Neural cell (in vitro differentiated cells): ENCODE results near the gene CLSTN2. TPM values are rescaled to one million over a fixed set of nuclear protein-coding genes. Genes with fewer than 3 reads are reported as not detected.

Experiments used
- H2AFZ ChIP-seq: fragments of 200-600, 300-800 bp; sonication (generic), shearing (Covaris generic); 2 replicates; pipeline ENCODE4 v1.6.0; 2014; ENCODE audit warnings: low read depth, mild to moderate bottlenecking, antibody characterized with exemption, low read length, moderate library complexity
- H3F3A ChIP-seq: fragments of 200-600 bp; shearing (Covaris generic); 2 replicates; pipeline ENCODE4 v1.6.1; 2016; ENCODE audit warnings: mild to moderate bottlenecking, moderate library complexity, mixed read lengths, antibody characterized with exemption, low read length; ENCODE audit not compliant: insufficient read depth, poor library complexity, severe bottlenecking
- H3K27ac ChIP-seq: fragments of 200-600, 300-800 bp; sonication (generic), shearing (Covaris generic); 2 replicates; pipeline ENCODE4 v1.5.1; 2014; ENCODE audit warnings: mild to moderate bottlenecking, low read length, moderate library complexity
- H3K27me3 ChIP-seq: fragments of 300-800, 200-600 bp; sonication (generic), shearing (Covaris generic); 2 replicates; pipeline ENCODE4 v1.6.0; 2014; ENCODE audit warnings: mild to moderate bottlenecking, low read depth, low read length, moderate library complexity; ENCODE audit not compliant: insufficient read depth
- H3K36me3 ChIP-seq: fragments of 300-800, 200-600 bp; sonication (generic), shearing (Covaris generic); 2 replicates; pipeline ENCODE4 v1.5.1; 2014; ENCODE audit warnings: mild to moderate bottlenecking, antibody characterized with exemption, low read length, moderate library complexity; ENCODE audit not compliant: insufficient read depth
- H3K4me2 ChIP-seq: fragments of 300-800, 200-600 bp; sonication (generic), shearing (Covaris generic); 2 replicates; pipeline ENCODE4 v1.6.0; 2014; ENCODE audit warnings: mild to moderate bottlenecking, low read length
- H3K4me3 ChIP-seq: fragments of 300-800, 200-600 bp; sonication (generic), shearing (Covaris generic); 2 replicates; pipeline ENCODE4 v1.5.1; 2014; ENCODE audit warnings: mild to moderate bottlenecking, low read length, moderate library complexity
- H3K79me2 ChIP-seq: fragments of 200-600 bp; shearing (Covaris generic); replicated peaks from 2 replicates; pipeline ENCODE4 v1.6.0; 2014; ENCODE audit warnings: mild to moderate bottlenecking, low read length, moderate library complexity; ENCODE audit not compliant: insufficient read depth
- H3K9ac ChIP-seq: fragments of 300-800, 200-600 bp; sonication (generic), shearing (Covaris generic); 2 replicates; pipeline ENCODE4 v1.6.1; 2016; ENCODE audit warnings: mild to moderate bottlenecking, low read length, mixed read lengths
- H3K9me2 ChIP-seq: fragments of 200-600 bp; shearing (Covaris generic); 2 replicates; pipeline ENCODE4 v1.6.1; 2016; ENCODE audit warnings: mild to moderate bottlenecking, low read length, mixed read lengths; ENCODE audit not compliant: insufficient read depth
- H3K9me3 ChIP-seq: fragments of 200-600, 300-800 bp; sonication (generic), shearing (Covaris generic); 2 replicates; pipeline ENCODE4 v1.6.1; 2016; ENCODE audit warnings: mild to moderate bottlenecking, mixed run types, low read length, moderate library complexity, mixed read lengths
- H4K20me1 ChIP-seq: fragments of 200-600 bp; shearing (Covaris generic); 2 replicates; pipeline ENCODE4 v1.6.1; 2016; ENCODE audit warnings: mild to moderate bottlenecking, mixed run types; ENCODE audit not compliant: insufficient read depth
- CTCF ChIP-seq: fragments of 450-650 bp; IDR thresholded peaks from 2 replicates; pipeline ENCODE4 v1.5.1; 2014; ENCODE audit warnings: antibody characterized with exemption, mild to moderate bottlenecking, moderate library complexity; ENCODE audit not compliant: poor library complexity, severe bottlenecking
- EP300 ChIP-seq: fragments of 450-650 bp; conservative IDR thresholded peaks from 2 replicates; pipeline ENCODE4 v1.6.1; 2014; ENCODE audit warnings: antibody characterized with exemption, mild to moderate bottlenecking, moderate library complexity; ENCODE audit not compliant: poor library complexity, severe bottlenecking
- EZH2 ChIP-seq: fragments of 200-600, 300-800 bp; shearing (Covaris generic), sonication (generic); IDR thresholded peaks from 2 replicates; pipeline ENCODE4 v1.6.1; 2014; ENCODE audit warnings: antibody characterized with exemption, low read length, borderline replicate concordance, mild to moderate bottlenecking; ENCODE audit not compliant: insufficient read depth, poor library complexity, severe bottlenecking
- MXI1 ChIP-seq: fragments of 450-650 bp; conservative IDR thresholded peaks from 2 replicates; pipeline ENCODE4 v1.6.1; 2014; ENCODE audit warnings: antibody characterized with exemption, mild to moderate bottlenecking; ENCODE audit not compliant: poor library complexity, severe bottlenecking
- POLR2AphosphoS5 ChIP-seq: IDR thresholded peaks from 2 replicates; pipeline ENCODE4 v1.6.1; 2012
- RAD21 ChIP-seq: fragments of 450-650 bp; conservative IDR thresholded peaks from 2 replicates; pipeline ENCODE4 v1.6.1; 2014; ENCODE audit warnings: antibody characterized with exemption, mild to moderate bottlenecking, moderate library complexity
- REST ChIP-seq: IDR thresholded peaks from 2 replicates; pipeline ENCODE4 v1.6.1; 2012; ENCODE audit warnings: borderline replicate concordance
- SMC3 ChIP-seq: fragments of 450-650 bp; conservative IDR thresholded peaks from 2 replicates; pipeline ENCODE4 v1.6.1; 2014; ENCODE audit warnings: antibody characterized with exemption, mild to moderate bottlenecking, moderate library complexity; ENCODE audit not compliant: poor library complexity
- TAF1 ChIP-seq: IDR thresholded peaks from 2 replicates; pipeline ENCODE4 v1.6.1; 2012; ENCODE audit warnings: low read depth
- polyA plus RNA-seq: library from polyadenylated mRNA; depleted of rRNA; stranded (reverse); fragments of >200 nt; gene quantifications from 2 replicates; pipeline ENCODE4 v1.2.3, GENCODE V29; 2014

Gene CLSTN2
- polyA plus RNA-seq, 1 donor from 2014 or later: 10.7 TPM

GRCh38 chr3:140396110-140396509, 461.1 kb downstream of the CLSTN2 start:
- Histone ChIP-seq H3K4me2 (no peak overlapping the region), H3K9me2 (no peaks in the 10 kb centered on the region), H3K36me3 (no peaks in the 10 kb centered on the region), H3K79me2 (no peaks in the 10 kb centered on the region), H4K20me1 (no peaks in the 10 kb centered on the region), H3F3A (no peaks in the 10 kb centered on the region), H2AFZ (no peak overlapping the region), H3K27ac (no peak overlapping the region), H3K27me3 (no peaks in the 10 kb centered on the region), H3K4me3 (no peak overlapping the region), H3K9me3 (no peaks in the 10 kb centered on the region), H3K9ac (no peak overlapping the region)
- TF ChIP-seq REST (no peak), TAF1 (no peak), POLR2AphosphoS5 (no peak), EP300 (no peak), MXI1 (no peak), RAD21 (no peak), CTCF (no peak), EZH2 (no peak), SMC3 (no peak)

GRCh38 chr3:140397847-140398246, 462.9 kb downstream of the CLSTN2 start:
- no peaks in the 10 kb centered on the region for H3K27me3 ChIP-seq
- no peaks in the 10 kb centered on the region for H3F3A ChIP-seq
- TF ChIP-seq TAF1 (no peak), SMC3 (no peak), REST (no peak), MXI1 (no peak), EP300 (no peak), EZH2 (no peak), POLR2AphosphoS5 (no peak), RAD21 (no peak)
- no peak overlapping the region for H3K4me3 ChIP-seq
- no peaks in the 10 kb centered on the region for H3K36me3 ChIP-seq
- no peaks in the 10 kb centered on the region for H3K9me3 ChIP-seq
- H4K20me1 ChIP-seq: no peaks in the 10 kb centered on the region
- no peak overlapping the region for H3K27ac ChIP-seq
- no peaks in the 10 kb centered on the region for H3K79me2 ChIP-seq
- no peak overlapping the region for H3K9ac ChIP-seq
- no peaks in the 10 kb centered on the region for H3K9me2 ChIP-seq
- H2AFZ ChIP-seq: no peak overlapping the region
- no peak overlapping the region for H3K4me2 ChIP-seq
